Ishikawa (cell line): ENCODE results near the gene SH3BP4.

Experiments
- EP300 ChIP-seq: IDR thresholded peaks from 2 replicates; pipeline ENCODE4 v1.6.1; 2012; ENCODE audit warnings: borderline replicate concordance
- RAD21 ChIP-seq: IDR thresholded peaks from 2 replicates; pipeline ENCODE4 v1.6.1; 2012; ENCODE audit warnings: low read depth
- TEAD4 ChIP-seq: IDR thresholded peaks from 2 replicates; pipeline ENCODE4 v1.6.1; 2012
- YY1 ChIP-seq: IDR thresholded peaks from 2 replicates; pipeline ENCODE4 v1.6.1; 2012; ENCODE audit warnings: low read depth
- TF ChIP-seq, protein P1 (sequence below): IDR thresholded peaks from 2 replicates; pipeline ENCODE4 v1.6.1; 2012
- TF ChIP-seq, protein P2 (sequence below): IDR thresholded peaks from 2 replicates; pipeline ENCODE4 v1.6.1; 2012; ENCODE audit warnings: low read depth, mild to moderate bottlenecking
- TF ChIP-seq, protein P3 (sequence below): IDR thresholded peaks from 2 replicates; pipeline ENCODE4 v1.6.1; 2012

DNA sequence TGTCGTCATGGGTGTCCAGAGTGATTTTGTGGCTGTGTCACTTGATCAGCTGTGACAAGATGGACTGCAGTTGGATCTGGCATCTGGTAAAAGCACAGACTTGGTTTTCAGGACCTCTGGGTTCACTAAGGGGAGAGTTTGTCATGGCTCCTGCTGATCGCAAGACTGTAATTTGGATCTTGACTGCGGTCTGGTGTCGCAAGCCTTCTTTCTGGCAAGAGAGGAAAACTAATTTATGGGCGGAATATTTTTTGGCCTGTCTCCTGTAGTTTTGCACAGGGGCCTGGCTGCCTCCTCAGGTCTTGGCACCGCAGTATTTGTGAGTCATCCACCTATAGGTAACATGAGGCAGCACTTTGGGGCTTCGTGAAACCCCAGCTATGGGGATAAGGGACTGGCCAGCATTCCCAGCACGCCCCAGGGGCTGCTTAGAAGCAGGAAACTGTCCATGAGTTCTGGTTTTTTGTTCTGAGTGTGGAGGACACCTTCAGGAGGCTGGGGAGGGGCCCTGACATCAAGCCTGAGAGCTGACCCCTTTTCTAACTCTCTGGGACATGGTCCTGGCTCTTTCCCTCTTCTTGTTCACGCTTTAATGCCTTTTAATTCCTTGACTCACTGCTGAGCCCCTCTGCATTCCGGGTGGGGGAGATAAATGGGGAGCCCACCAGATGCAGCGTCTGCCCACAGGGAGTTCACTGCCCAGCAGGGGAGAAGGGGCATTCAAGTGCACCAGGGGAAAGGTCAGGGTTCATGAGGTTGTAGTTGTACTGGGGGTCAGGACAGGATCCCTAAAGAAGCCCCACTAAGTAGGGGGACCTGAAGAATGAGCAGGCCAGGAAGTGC is 12.2 kb downstream of the SH3BP4 start:
- TF ChIP-seq TEAD4: peak; percentile 60
- TF ChIP-seq, protein P1, sequence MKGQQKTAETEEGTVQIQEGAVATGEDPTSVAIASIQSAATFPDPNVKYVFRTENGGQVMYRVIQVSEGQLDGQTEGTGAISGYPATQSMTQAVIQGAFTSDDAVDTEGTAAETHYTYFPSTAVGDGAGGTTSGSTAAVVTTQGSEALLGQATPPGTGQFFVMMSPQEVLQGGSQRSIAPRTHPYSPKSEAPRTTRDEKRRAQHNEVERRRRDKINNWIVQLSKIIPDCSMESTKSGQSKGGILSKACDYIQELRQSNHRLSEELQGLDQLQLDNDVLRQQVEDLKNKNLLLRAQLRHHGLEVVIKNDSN: no peak
- TF ChIP-seq EP300: peak; percentile 93
- no peak for TF ChIP-seq RAD21
- TF ChIP-seq, protein P2, sequence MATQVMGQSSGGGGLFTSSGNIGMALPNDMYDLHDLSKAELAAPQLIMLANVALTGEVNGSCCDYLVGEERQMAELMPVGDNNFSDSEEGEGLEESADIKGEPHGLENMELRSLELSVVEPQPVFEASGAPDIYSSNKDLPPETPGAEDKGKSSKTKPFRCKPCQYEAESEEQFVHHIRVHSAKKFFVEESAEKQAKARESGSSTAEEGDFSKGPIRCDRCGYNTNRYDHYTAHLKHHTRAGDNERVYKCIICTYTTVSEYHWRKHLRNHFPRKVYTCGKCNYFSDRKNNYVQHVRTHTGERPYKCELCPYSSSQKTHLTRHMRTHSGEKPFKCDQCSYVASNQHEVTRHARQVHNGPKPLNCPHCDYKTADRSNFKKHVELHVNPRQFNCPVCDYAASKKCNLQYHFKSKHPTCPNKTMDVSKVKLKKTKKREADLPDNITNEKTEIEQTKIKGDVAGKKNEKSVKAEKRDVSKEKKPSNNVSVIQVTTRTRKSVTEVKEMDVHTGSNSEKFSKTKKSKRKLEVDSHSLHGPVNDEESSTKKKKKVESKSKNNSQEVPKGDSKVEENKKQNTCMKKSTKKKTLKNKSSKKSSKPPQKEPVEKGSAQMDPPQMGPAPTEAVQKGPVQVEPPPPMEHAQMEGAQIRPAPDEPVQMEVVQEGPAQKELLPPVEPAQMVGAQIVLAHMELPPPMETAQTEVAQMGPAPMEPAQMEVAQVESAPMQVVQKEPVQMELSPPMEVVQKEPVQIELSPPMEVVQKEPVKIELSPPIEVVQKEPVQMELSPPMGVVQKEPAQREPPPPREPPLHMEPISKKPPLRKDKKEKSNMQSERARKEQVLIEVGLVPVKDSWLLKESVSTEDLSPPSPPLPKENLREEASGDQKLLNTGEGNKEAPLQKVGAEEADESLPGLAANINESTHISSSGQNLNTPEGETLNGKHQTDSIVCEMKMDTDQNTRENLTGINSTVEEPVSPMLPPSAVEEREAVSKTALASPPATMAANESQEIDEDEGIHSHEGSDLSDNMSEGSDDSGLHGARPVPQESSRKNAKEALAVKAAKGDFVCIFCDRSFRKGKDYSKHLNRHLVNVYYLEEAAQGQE: no peak
- TF ChIP-seq YY1: no peak
- TF ChIP-seq, protein P3, sequence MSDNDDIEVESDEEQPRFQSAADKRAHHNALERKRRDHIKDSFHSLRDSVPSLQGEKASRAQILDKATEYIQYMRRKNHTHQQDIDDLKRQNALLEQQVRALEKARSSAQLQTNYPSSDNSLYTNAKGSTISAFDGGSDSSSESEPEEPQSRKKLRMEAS: peak; percentile 78
